Measurements from ENCODE around the gene KRT77. TPM values are rescaled to one million over a fixed set of nuclear protein-coding genes. Genes with fewer than 3 reads are reported as not detected.

The KRT77 gene
- total RNA-seq, 4 donors from 2014 or later: not detected

- Histone ChIP-seq H3K9me3 (no peaks in the 10 kb centered on the region), H3K27me3 (peaks cover 38% of the 10 kb centered on the region), H3K36me3 (no peaks in the 10 kb centered on the region), H3K4me3 (no peak overlapping the region), H3K4me1 (no peaks in the 10 kb centered on the region), H3K27ac (no peak overlapping the region)
- WGBS, 2 donors (ENCODE audit: low coverage in 1 of 2): 80% methylated on average over 1 of the region's 6 CpGs; no CpG with 5 or more reads in 1 of the 2 donors
- no peak for TF ChIP-seq CTCF (IDR thresholded peaks at IDR 0.05)
- TF ChIP-seq EP300 (IDR thresholded peaks at IDR 0.05): no peak
- TF ChIP-seq POLR2AphosphoS5 (IDR thresholded peaks at IDR 0.05): no peak
- TF ChIP-seq POLR2A (IDR thresholded peaks at IDR 0.05): no peak
- ATAC-seq: no peak
Measured at GRCh38 chr12:52655251-52655650, 48.1 kb downstream of the KRT77 start.

GRCh38 chr12:52651726-52652261, 51.5 kb downstream of the KRT77 start, which contains the start of gene KRT2:
Gene KRT2, minus strand, starts transcription at chr12:52652211. Its CDS starts 69 bp downstream, at chr12:52652142.
- Histone ChIP-seq H3K36me3 (no peaks in the 10 kb centered on the region), H3K4me3 (no peak within 1 kb of the TSS), H3K27ac (no peak within 1 kb of the TSS), H3K9me3 (no peaks in the 10 kb centered on the region), H3K27me3 (peaks cover 32% of the 10 kb centered on the region), H3K4me1 (no peaks in the 10 kb centered on the region)
- TF ChIP-seq POLR2A (IDR thresholded peaks at IDR 0.05) (no peak), CTCF (IDR thresholded peaks at IDR 0.05) (no peak), EP300 (IDR thresholded peaks at IDR 0.05) (no peak), POLR2AphosphoS5 (IDR thresholded peaks at IDR 0.05) (no peak)
- ATAC-seq: no peak
- 73% methylated on average over 3 of the region's 16 CpGs; no CpG with 5 or more reads in 1 of the 2 donors for WGBS, 2 donors (ENCODE audit: low coverage in 1 of 2)

- H3K4me1 ChIP-seq: no peaks in the 10 kb centered on the region
Measured at GRCh38 chr12:52650520-52651081, 52.7 kb downstream of the KRT77 start.

GRCh38 chr12:52649066-52649465, 54.3 kb downstream of the KRT77 start:
- H3K36me3 ChIP-seq: no peaks in the 10 kb centered on the region
- no peaks in the 10 kb centered on the region for H3K9me3 ChIP-seq
- ATAC-seq: no peak
- no peak overlapping the region for H3K27ac ChIP-seq
- H3K4me1 ChIP-seq: no peaks in the 10 kb centered on the region
- H3K27me3 ChIP-seq: peaks cover 19% of the 10 kb centered on the region
- H3K4me3 ChIP-seq: no peak overlapping the region
- TF ChIP-seq POLR2A (IDR thresholded peaks at IDR 0.05) (no peak), EP300 (IDR thresholded peaks at IDR 0.05) (no peak), POLR2AphosphoS5 (IDR thresholded peaks at IDR 0.05) (no peak)
- WGBS, 2 donors (ENCODE audit: low coverage in 1 of 2): 73 to 81% methylated on average over 3 to 6 of the region's 6 CpGs

More at GRCh38 chr12:52650520-52651081, 52.7 kb downstream of the KRT77 start:
- no peak for TF ChIP-seq EP300 (IDR thresholded peaks at IDR 0.05)
- no peak for TF ChIP-seq CTCF (IDR thresholded peaks at IDR 0.05)
- no peak for TF ChIP-seq POLR2A (IDR thresholded peaks at IDR 0.05)
- no peak for TF ChIP-seq POLR2AphosphoS5 (IDR thresholded peaks at IDR 0.05)
- H3K4me3 ChIP-seq: no peak overlapping the region
- WGBS, 2 donors (ENCODE audit: low coverage in 1 of 2): 93 to 100% methylated on average over 1 to 2 of the region's 12 CpGs
- H3K9me3 ChIP-seq: no peaks in the 10 kb centered on the region
- peaks cover 32% of the 10 kb centered on the region for H3K27me3 ChIP-seq
- no peaks in the 10 kb centered on the region for H3K36me3 ChIP-seq
- H3K27ac ChIP-seq: no peak overlapping the region
- no peak for ATAC-seq

GRCh38 chr12:52648012-52648550, 55.2 kb downstream of the KRT77 start:
- TF ChIP-seq POLR2A (IDR thresholded peaks at IDR 0.05): no peak
- no peak for TF ChIP-seq POLR2AphosphoS5 (IDR thresholded peaks at IDR 0.05)
- TF ChIP-seq EP300 (IDR thresholded peaks at IDR 0.05): no peak
- no peak for TF ChIP-seq CTCF (IDR thresholded peaks at IDR 0.05)
- 100% methylated on average over 2 to 4 of the region's 8 CpGs for WGBS, 2 donors (ENCODE audit: low coverage in 1 of 2)
- peaks cover 15% of the 10 kb centered on the region for H3K27me3 ChIP-seq
- H3K4me3 ChIP-seq: no peak overlapping the region
- H3K4me1 ChIP-seq: no peaks in the 10 kb centered on the region
- no peaks in the 10 kb centered on the region for H3K9me3 ChIP-seq
- H3K27ac ChIP-seq: no peak overlapping the region
- H3K36me3 ChIP-seq: no peaks in the 10 kb centered on the region
- no peak for ATAC-seq

Data from gastroesophageal sphincter (tissue), 4 donors.